NCI-H460 (cell line): ENCODE measurements around the gene PSME3IP1. TPM values are rescaled to one million over a fixed set of nuclear protein-coding genes. Genes with fewer than 3 reads are reported as not detected.

Experiments used
- DNase-seq: peaks from one replicate; pipeline ENCODE4 v3.0.0-alpha.2; 2016; ENCODE audit warnings: low read depth; ENCODE audit errors: extremely low read depth
- total RNA-seq: library from RNA; depleted of rRNA; stranded (reverse); fragments of >200 nt; shearing (Covaris generic); gene quantifications from 2 replicates; pipeline ENCODE4 v1.2.3, GENCODE V29; 2014

The PSME3IP1 gene
- total RNA-seq, 1 experiment from 2014 or later = 150 TPM

DNA sequence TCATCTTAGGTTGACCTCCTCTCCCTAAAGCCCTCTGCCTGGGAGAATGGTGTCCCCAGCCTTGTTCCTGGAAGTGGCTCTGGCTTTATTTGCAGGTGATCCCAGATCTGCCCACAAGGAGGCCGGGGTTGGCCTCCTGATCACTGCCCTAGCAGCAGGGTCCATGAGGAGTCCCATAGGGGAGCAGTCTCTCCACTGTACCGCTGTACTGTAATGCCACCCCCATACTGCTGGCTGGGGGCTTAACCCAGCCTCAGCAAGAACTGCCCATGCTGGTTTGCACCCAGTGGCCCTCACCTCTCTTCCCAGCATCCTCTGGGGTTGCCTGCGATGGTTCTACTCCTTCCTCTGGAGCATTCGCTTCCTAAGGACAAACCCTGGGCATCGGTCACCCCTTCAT, 39.1 kb downstream of the PSME3IP1 start:
- DNase-seq = no peak

DNA sequence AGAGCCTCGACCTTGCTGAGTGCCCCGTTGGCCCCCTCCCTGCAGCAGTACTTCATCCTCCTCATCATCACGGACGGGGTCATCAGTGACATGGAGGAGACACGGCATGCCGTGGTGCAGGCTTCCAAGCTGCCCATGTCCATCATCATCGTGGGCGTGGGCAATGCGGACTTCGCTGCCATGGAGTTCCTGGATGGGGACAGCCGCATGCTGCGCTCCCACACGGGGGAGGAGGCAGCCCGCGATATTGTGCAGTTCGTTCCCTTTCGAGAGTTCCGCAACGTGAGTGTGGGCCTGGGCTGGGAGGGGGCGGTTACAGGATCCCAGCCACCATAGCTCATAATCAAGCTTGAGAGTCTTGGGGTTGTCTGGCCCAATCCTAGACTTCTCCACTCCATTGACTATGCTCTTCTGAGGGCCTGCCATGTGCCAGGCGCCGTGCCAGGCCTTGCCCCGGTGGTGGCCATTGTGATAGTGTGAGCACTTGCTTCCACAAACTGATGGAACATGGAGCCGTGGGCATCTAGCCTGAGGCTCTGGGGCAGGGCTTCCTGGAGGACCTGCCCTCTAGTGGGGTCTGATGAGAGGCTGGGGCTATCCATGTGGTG, 39.7 kb downstream of the PSME3IP1 start:
- no peak for DNase-seq

DNA sequence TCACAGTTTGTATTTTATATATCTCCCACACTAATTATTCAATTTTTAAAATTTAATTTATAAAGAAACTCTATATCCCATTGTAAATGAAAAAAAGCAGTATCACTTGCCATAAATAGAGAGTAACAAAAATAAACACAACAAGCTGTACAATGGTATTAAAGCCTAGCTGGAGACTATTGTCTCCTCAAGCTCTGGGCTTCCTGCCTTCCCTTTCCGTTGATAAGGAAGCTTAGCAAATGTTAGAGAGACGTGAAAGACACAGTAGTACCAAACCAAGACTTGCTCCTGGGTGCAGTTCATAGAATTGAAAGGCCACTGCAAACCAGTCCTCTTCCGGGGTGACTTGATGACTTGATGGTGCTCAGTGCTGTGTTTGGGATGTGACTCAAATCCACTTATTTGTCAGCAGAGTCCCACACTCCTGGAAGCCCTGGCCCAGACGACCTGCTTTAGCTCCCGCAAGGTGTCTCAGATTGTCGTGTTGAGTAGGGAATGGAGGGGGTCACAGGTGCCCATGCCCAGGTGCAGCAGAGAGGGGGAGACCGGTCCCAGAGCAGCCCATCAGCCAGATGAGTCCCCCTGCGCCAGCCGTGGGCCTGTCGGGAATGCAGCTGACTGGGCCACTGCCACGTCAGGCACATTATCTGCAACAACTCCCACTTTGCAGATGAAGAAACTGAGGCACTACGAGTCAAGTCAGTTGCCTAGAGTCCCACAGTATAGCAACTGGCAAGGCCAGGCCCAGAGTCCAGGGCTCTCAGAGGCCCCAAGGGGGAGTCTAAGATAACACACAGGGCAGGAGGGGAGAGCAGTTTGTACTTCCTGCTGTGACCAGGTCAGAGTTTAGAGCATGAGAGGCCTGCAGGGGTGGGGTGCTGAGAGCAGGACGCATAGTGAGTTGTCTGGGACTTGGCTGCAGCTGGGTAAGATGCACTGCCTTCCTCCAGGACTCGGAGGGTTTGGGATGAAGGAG, 40.5 kb downstream of the PSME3IP1 start:
- no peak for DNase-seq

DNA sequence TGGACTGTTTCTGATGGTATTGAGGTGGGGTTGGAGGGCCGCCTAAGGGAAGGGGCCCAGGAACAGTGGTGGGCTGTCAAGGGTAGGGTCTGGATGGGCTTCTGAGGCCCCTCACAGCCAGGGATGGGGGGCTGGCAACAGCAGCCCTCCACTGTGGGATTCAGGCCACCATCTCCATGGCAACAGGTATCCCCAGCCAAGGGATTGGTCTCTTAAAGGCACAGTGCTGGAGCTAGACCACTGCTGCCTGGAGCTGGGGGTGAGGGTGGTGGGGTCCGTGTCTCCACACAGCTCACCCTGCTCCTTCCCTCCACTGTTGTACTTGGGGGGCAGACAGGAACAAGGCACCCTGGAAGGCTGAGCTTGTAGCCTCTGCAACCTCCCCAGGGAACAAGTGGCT, 41.8 kb downstream of the PSME3IP1 start:
- no peak for DNase-seq

DNA sequence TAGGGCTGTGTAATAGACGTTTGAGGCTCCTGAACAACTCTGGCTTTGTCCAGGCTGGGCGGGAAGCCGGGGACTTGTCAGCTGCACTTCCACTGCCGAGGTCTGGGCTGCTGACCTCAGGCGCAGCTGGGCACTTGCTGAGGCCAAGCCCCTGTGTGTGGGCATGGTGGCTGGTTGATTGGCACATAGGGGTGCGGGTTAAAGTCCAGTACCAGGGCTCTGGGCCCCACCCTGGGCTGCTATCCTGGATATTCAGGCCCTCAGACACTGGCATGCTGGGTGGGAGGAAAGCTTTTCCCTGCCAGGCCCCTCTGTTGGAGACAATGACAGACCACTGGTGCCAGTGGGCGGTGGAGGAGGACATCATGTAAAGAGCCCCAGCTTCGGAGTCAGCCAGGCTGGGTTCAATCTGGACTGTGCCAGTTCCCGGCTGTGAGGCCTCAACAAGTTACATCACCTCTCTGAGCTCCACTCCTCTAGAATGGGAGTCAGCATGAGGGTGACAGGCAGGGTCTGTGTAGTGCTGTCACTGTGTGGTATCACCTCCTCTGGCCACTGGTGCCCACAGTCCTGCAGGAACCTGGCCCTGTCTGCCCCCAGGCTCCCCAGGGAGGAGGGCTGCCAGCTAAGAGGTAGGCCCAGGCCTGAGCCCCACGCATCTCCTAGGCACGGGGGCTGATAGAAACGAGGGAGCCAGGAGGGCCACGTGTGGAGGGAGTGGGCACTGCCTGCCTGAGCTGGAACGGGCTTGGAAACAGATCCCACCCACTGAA, 42.5 kb downstream of the PSME3IP1 start:
- no peak for DNase-seq

DNA sequence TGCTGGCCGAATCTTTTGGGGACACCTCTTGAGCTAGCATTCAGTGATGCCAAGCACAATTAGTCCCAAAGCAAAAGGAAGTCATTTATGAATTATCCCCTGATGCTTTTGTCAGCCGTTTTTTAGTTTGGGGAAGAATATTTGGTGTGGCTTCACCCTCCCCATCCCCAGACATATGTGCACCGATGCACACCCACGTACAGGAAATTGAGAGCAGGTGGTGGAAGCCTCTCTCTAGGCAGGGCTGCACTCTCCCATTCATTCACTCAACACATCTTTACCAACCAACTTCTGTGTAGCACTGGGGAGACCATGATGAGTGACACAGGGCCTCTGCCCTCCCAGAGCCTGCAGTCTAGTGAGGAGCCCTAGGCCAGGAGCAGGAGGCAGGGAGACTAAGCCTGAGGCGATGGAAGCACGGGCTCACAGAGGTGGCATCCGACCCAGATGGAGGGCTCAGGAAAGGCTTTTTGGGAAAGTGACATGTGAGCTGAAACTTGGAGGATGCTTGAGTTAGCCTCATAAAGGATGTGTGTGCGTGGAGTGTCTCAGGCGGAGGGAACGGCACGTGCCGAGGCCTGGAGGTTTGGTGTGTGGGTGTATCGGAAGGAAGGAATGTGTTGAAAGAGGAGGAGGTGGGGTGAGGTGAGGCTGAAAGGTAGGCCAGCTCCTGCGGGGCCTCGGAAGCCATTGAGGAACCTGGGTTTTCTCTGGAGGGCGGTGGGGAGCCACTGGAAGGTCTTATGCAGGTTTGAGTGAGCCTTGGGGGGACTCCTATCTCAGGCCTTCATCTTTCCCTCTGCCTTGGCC, 43.8 kb downstream of the PSME3IP1 start:
- DNase-seq = no peak

DNA sequence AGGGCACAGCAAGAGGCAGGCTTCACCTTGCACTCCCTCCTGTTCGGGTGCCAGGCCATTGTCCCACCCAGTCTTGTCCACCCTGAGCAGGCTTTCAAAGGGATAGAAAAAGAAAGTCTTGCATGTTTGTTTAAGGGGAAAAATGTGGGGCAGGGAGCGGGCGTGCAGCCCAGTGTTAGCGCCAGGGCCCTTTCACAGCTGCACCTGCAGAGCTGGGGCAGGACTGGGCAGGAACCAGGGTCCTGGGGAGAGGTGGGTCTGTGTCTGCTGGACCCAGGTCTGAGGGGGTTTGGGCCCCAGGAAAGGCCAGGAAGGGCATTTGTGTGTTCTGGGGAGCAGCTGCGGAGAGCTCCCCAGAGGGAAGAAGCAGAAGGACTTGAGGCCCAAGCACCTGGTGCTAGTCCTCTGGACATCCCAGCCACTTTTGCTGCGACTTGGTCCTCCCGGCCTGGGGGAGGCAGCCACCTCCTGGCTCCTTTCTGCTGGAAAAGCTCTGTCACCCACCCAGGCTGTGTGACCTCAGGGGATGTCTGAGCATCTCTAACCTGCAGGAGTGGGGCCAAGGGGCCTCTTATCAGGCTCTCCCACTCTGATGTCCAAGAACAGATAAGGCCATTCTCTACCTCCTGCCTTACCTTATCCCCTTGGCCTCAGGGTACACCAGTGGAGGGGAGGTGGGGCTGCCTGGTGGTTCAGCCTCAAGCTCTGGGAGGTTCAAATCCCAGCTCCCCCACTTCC, 44.7 kb downstream of the PSME3IP1 start:
- DNase-seq = no peak

DNA sequence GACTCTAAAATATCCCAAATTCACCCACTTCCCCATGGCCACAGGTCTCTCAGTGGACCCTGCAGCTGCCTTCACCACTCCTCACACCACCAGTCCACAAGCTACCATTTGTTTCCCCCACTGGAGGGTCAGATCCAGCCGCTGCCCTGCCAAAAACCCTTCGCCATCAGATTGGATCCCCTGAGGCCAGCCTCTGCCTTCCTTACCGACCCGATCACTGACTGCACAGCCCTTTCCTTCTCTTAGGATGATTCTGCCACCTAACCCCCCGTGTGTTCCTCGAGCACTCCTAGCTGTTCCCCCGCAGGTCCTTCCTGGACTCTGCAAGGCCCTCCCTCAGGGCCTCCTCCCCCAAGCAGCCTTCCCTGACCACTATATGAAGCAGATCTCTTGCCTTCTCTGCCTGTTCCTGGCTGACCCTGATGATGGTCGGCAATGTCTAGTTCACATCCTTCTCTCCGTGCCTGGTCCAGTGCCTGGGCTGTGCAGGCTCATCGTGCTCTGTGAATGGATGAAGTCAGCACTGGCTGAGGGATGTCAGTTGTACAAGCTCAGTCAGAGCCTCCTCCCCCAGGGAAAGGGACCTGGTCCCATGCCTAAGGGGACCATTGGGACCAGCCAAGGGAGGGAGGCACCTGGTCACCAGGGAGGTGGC, 47.4 kb downstream of the PSME3IP1 start:
- DNase-seq = no peak

DNA sequence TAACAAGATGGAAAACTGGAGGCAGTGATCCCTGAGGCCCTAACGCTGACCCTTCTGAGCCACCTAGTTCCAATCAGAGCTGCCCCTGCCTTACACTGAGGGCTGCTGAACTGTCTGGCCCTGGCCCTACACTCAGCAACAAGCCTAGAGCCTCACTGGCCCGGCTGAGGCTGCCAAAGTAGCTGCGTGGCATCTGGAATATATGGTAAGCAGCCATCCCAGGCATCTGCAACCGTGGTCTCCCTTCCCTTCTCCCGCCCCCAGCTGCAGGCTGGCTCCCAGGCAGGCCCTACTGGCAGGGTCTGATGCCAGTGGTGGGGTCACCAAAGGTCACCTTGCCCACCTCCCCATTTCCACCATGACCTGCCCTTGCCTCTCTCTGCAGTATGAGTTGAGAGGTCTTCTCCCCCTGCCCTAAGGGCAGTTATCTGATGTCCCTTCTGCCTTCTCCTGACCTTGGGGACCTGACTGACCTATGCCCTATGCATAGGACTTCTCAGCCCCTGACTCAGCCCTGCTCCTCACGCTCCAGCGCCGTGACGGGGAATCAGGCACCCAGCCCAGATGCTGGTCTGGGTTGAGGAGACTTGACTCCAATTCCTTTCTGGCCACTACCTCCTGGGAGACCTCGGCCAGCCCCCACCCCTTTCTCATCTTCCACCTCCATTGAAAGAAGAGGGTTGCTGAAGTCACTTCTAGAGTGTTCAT, 48.1 kb downstream of the PSME3IP1 start:
- no peak for DNase-seq

DNA sequence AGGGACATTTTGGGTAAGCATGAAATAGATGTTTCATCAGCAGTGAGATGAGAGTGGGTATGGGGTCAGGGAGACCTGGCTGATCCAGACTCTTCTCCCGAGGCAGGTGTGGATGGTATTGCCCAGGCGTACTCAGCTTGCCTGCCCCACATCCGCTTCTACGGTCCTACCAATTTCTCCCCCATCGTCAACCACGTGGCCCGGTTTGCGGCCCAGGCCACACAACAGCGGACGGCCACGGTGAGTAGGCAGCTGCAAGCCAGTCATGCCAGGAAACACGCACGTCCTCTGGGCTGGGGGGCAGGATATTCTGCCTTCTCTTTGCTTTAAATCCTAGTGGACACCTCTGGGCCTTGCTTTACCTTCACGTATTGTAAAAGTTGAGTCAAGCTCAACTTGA, 48.8 kb downstream of the PSME3IP1 start:
- no peak for DNase-seq

DNA sequence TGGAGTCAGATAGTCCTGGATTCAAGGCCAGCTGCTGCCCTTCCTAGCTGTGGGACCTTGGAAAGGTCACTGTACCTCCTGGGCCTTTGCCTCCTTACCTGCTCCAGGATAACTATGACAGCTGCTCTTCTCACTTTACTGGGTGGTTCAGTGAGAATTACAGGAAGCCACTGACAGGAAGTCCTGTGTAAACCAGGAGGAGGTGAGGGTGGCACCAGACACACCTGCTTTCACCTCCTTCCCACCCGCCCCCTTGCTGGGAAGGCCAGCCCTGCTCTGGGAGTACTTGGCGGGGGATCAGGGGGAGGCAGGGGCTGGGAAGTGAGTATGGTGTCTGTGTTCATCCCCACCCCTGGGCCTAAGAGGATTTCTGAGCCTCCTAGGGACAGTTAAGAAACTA, 50.9 kb downstream of the PSME3IP1 start:
- no peak for DNase-seq

DNA sequence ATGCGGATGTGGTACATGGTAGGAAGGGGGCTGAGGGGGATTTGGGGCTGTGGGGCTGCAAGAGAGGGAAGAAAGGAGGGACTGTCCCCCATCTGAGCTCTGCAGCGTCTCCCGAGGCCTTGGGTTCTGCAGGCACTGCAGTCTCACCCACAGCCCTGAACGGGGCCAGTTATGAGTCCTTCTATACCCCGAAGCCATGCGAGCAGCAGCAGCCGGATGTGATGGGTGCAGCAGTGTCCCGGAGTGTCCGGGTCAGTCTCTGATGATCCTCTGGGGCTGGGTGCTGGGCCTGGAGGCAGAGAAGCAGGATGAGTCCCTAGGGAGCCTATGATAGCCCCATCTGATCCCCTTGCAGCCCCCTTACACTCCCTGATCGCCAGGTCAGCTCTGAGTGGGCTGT, 52.0 kb downstream of the PSME3IP1 start:
- DNase-seq = no peak

DNA sequence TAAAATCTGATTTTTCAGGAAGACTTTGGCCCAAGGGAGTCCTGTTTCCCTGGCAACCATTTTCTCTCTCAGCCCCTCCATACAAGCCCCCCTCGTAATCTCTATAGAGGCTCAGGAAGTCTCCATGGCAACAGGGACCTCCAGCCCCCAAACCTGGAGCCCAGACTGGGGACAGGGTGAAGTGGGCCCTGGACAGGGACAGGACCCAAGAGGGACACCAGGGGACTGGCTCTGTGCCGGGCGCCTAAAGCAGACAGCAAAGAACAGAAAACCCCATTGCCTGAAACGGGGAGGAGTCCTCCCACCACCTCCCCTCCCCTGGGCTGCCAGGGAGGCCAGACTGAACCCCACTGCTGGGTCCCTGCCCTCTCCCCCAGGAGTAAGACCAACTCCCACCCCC, 52.8 kb downstream of the PSME3IP1 start:
- DNase-seq = no peak

DNA sequence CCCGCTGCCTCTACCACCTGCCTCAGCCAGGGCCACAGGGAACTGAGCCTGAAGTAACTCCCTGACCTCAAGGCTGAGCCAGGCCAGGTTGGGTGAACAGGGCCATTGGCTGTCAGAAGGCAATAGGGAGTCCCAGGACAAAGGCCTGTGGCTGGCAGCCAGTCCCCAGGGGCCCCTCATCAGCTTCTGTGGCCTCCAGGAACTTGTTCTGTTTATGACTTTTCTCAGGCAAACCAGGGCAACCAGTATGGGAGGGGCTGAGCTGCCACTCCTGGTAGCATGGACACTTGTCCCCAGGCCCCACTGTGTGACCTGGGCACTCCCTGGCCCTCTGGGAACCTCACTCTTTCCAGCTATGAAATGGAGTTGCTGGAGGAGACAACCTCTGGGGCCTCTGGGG, 53.4 kb downstream of the PSME3IP1 start:
- no peak for DNase-seq

DNA sequence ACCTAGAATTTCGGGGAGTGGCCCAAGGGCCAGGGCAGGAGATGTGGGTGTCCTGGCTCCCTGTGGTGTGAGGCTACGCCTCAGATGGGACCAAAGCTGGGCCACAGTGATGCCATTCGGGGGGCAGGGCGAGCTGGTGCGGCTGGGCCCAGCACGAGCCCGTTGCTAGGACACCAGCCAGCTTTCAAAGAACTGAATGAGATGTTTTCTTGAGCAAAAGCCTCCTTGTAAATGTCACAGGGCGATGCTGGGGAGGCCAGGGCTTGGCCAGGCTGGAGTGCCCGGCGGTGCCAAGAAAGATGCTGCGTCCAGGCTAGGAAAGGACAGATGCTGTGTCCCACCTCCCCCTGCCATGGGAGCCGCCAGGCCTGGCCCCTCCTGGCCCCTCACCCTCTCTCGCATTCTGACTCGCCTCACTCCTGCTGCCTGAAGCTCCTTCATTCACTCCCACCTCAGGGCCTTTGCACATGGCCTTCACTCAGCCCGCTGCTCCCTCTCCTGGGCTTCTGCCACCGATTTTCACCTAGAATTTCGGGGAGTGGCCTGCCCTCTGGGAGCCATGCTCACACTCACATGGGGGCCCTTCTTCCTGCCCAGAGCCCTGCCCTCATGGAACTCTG, 54.4 kb downstream of the PSME3IP1 start:
- DNase-seq = no peak

DNA sequence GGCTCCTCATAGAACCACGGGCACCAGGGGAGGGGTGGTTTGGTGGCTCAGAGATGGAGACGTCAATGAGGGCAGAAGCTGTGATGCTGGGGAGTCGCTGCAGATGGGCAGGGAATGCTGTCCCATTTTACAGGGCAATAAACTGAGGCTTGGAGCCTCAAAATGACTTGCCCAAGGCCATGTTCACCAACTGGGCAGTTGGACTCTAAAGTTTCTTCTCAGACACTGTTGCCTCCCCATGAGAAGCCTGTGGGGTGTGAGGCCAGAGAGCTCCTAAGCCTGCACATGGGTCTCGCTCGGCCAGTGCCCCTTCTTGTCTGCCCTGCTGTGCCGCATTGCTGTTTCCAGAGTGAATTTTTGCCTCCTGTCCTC, 54.9 kb downstream of the PSME3IP1 start:
- DNase-seq = no peak

DNA sequence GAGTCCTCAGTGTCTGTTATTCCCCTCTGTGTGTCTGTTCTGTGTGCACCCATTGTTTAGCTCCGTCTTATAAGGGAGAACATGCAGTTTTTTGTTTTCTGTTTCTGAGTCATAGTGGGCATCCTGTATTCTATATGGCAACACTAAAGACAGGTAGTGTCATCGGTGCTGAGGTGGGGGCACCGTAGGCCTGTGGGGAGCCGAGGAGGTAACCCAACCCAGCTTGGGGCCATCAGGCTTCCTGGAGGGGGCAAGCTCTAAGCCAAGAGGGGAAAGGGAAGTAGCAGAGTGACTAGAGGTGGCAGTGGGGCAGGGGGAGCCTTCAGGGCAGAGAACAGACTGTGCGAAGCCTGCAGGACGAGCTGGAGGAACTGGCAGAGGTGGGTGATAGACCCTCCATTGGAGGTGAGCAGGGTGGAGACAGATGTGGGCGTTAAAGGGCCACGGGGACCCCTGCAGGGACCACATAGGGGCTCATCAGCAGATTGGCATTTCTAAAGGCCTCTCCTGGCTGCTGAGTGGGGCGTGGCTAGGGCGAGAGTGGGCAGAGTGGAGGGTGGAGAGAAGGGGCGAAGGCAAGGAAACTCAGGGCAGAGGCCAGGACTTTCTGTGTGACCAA, 57.0 kb downstream of the PSME3IP1 start:
- DNase-seq = no peak

DNA sequence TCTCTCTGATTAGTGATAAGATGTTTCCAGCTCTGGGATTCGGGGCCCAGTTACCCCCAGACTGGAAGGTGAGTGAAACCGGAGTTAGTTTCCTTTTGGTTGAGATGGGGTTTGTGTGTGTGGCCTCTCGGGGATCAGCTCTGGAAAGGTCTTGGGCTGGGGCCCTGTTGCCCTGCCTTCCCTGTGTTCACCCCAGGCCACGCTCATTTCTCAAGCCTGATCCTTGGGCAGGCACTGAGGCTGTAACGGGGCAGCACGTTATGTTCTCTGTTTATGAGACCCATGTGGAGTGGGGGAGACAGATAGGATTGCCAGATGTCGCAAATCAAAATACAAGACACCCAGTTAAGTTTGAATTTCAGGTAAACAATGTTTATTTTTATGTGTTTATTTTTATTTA, 58.0 kb downstream of the PSME3IP1 start:
- no peak for DNase-seq
